ENCODE results near the gene ATP6V0C. TPM values are rescaled to one million over a fixed set of nuclear protein-coding genes. Genes with fewer than 3 reads are reported as not detected.
"Not testable (repeated sequence)": the region's sequence is repeated elsewhere in the genome, so short reads cannot be mapped to it uniquely, and the experiment has no call there.

Gene ATP6V0C
- total RNA-seq, 1 experiment from 2014 or later: 212 TPM

DNA sequence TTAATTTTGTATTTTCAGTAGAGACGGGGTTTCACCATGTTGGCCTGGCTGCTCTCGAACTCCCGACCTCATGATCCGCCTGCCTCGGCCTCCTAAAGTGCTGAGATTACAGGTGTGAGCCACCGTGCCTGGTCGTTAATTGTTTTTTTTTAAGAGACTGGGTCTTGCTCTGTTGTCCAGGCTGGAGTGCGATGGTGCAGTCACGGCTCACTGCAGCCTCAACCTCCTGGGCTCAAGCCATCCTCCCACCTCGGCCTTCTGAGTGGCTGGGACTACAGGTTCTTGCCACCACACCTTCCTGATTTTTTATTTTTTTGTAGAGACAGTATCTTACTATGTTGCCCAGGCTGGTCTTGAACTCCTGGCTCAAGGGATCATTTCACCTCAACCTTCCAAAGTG, 33.8 kb upstream of the ATP6V0C start:
- not testable (repeated sequence) for H3K36me3 Mint-ChIP-seq; H3K4me3 Mint-ChIP-seq; ATAC-seq; H3K4me1 Mint-ChIP-seq; H3K27ac Mint-ChIP-seq; H3K9me3 Mint-ChIP-seq; H3K27me3 Mint-ChIP-seq (ENCODE audit: low read depth); DNase-seq (ENCODE audit: low spot score)
- CTCF ChIA-PET: interaction anchor here (2.1 kb wide), 1 partner anchor 21 kb away, joined by 8 read pairs; no protein-coding TSS in a partner anchor
- POLR2A ChIA-PET: interaction anchor here (0.6 kb wide), 1 partner anchor 192 kb away, joined by 3 read pairs; no protein-coding TSS in a partner anchor
- 0 out of 2 replicates have a peak, but pooled peaks have one; percentile 56 for TF ChIP-seq ZNF121 (CRISPR knock-in tag; IDR thresholded peaks at IDR 0.05)

GRCh38 chr16:2480948-2481347, 32.8 kb upstream of the ATP6V0C start:
- TF ChIP-seq SMAD3 (CRISPR knock-in tag; IDR thresholded peaks at IDR 0.05; ENCODE audit: borderline replicate concordance) (no peak), ZBTB21 (CRISPR knock-in tag; IDR thresholded peaks at IDR 0.05; ENCODE audit: borderline replicate concordance) (no peak), MYBL2 (CRISPR knock-in tag; IDR thresholded peaks at IDR 0.05) (no peak), ZNF121 (CRISPR knock-in tag; IDR thresholded peaks at IDR 0.05) (no peak), ZBTB43 (CRISPR knock-in tag; IDR thresholded peaks at IDR 0.05) (no peak), ZNF532 (CRISPR knock-in tag; IDR thresholded peaks at IDR 0.05; ENCODE audit: borderline replicate concordance) (no peak), ZSCAN18 (CRISPR knock-in tag; IDR thresholded peaks at IDR 0.05) (no peak), NR3C1 (CRISPR knock-in tag; conservative IDR thresholded peaks at IDR 0.05; ENCODE audit: low read depth) (no peak), TCF7 (CRISPR knock-in tag; IDR thresholded peaks at IDR 0.05; ENCODE audit: low read depth) (no peak), EMX1 (CRISPR knock-in tag; IDR thresholded peaks at IDR 0.05) (no peak), AFF4 (CRISPR knock-in tag; IDR thresholded peaks at IDR 0.05; ENCODE audit: borderline replicate concordance) (no peak)
- TF ChIP-seq, protein P1, sequence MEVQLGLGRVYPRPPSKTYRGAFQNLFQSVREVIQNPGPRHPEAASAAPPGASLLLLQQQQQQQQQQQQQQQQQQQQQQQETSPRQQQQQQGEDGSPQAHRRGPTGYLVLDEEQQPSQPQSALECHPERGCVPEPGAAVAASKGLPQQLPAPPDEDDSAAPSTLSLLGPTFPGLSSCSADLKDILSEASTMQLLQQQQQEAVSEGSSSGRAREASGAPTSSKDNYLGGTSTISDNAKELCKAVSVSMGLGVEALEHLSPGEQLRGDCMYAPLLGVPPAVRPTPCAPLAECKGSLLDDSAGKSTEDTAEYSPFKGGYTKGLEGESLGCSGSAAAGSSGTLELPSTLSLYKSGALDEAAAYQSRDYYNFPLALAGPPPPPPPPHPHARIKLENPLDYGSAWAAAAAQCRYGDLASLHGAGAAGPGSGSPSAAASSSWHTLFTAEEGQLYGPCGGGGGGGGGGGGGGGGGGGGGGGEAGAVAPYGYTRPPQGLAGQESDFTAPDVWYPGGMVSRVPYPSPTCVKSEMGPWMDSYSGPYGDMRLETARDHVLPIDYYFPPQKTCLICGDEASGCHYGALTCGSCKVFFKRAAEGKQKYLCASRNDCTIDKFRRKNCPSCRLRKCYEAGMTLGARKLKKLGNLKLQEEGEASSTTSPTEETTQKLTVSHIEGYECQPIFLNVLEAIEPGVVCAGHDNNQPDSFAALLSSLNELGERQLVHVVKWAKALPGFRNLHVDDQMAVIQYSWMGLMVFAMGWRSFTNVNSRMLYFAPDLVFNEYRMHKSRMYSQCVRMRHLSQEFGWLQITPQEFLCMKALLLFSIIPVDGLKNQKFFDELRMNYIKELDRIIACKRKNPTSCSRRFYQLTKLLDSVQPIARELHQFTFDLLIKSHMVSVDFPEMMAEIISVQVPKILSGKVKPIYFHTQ (CRISPR knock-in tag; IDR thresholded peaks at IDR 0.05): no peak
- Mint-ChIP-seq H3K4me1 (peaks cover 3% of the 10 kb centered on the region; the same call in 1 of the 2 replicates), H3K4me3 (no peak overlapping the region), H3K27ac (no peak overlapping the region), H3K36me3 (no peaks in the 10 kb centered on the region), H3K9me3 (no peaks in the 10 kb centered on the region), H3K27me3 (ENCODE audit: low read depth) (peaks cover 7% of the 10 kb centered on the region)
- CTCF ChIA-PET: interaction anchor here (2.1 kb wide), 1 partner anchor 20 kb away, joined by 8 read pairs; no protein-coding TSS in a partner anchor
- POLR2A ChIA-PET: no interaction called here
- DNase-seq (ENCODE audit: low spot score) (no peak), ATAC-seq (no peak)
